ENCODE results near the gene NEK6.

DNA sequence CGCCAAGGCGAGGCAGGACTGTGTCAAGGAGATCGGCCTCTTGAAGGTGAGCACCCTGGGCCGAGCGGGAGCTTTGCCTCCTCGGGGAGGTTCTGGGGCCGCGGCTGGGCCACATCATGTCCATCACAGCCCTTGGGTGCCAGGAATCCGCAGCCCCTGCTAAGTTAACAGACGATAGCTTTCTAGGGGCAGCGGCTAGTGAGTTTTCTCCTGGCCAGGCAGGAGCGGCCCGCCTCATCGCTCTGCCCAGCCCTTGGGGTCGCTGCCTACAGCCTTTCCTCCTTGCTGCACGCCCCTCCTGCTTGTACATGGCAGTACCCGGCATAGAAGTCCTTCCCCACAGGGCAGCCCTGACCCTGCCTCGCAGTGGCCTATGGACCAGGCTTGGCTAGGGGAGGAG is 56.2 kb downstream of the NEK6 start:
- TF ChIP-seq POLR2A (IDR thresholded peaks at IDR 0.05; ENCODE audit: low read length) (no peak), GATA1 (IDR thresholded peaks at IDR 0.05; ENCODE audit: low read depth, low read length) (no peak)
